Endothelial cell of umbilical vein (primary cell): ENCODE measurements around the gene IL10RB. TPM values are rescaled to one million over a fixed set of nuclear protein-coding genes. Genes with fewer than 3 reads are reported as not detected.

Experiments
- BruUV-seq: library from RNA; stranded (reverse); fragments of 400-500 nt; replicated peaks from 2 replicates; lab custom pipeline; 2021; lab: Mats Ljungman, UMichigan
- CTCF ChIA-PET: fragments of 300-600, 350-600 bp; sonication (Branson Sonifier 250); formaldehyde crosslinking; loops from one replicate; lab custom pipeline; 2021; ENCODE audit warnings: antibody characterized with exemption, inconsistent platforms; lab: Charles Lee
- POLR2A ChIA-PET: fragments of 300-600, 350-600 bp; sonication (Branson Sonifier 250); formaldehyde crosslinking; loops from one replicate; lab custom pipeline; 2021; ENCODE audit warnings: antibody characterized with exemption, inconsistent platforms; lab: Charles Lee
- DNase-seq: peaks from one replicate; pipeline ENCODE4 v3.0.0-alpha.2; 2011; ENCODE audit warnings: low read depth, low spot score
- FAIRE-seq: peaks from 2 replicates; lab custom pipeline; 2011; peaks lifted over from hg19 to GRCh38; lab: Jason Lieb, UNC
- H2AFZ ChIP-seq: 2 replicates; pipeline ENCODE4 v1.6.0; 2012; ENCODE audit warnings: low read depth, low read length, control low read depth, inconsistent platforms
- H3K27ac ChIP-seq: 2 replicates; pipeline ENCODE4 v1.5.1; 2011; ENCODE audit warnings: low read depth, mild to moderate bottlenecking, control low read depth, low read length, moderate library complexity; ENCODE audit not compliant: insufficient read depth
- H3K27me3 ChIP-seq, 2 experiments: 2 replicates each; pipeline versions ENCODE4 v1.6.0 to v1.6.1; 2011; ENCODE audit warnings: low read length in 2 of 2, mixed read lengths in 1 of 2; ENCODE audit not compliant: control insufficient read depth in 2 of 2, insufficient read depth in 2 of 2
- H3K36me3 ChIP-seq, 2 experiments: 2 replicates in 1 of 2; 3 replicates in 1 of 2; pipeline ENCODE4 v1.5.1; 2011; ENCODE audit warnings: low read length in 2 of 2, mild to moderate bottlenecking in 1 of 2, moderate library complexity in 1 of 2; ENCODE audit not compliant: control insufficient read depth in 2 of 2, insufficient read depth in 2 of 2; ENCODE audit errors: extremely low read depth in 1 of 2
- H3K4me1 ChIP-seq: 3 replicates; pipeline ENCODE4 v1.5.1; 2011; ENCODE audit warnings: mild to moderate bottlenecking, low read length; ENCODE audit not compliant: control insufficient read depth, insufficient read depth; ENCODE audit errors: extremely low read depth
- H3K4me2 ChIP-seq: 2 replicates; pipeline ENCODE4 v1.6.1; 2011; ENCODE audit warnings: low read length, control low read depth, mixed read lengths; ENCODE audit not compliant: insufficient read depth
- H3K4me3 ChIP-seq, 3 experiments: fragments of 200-600 bp in 1 of 3; sonication (generic), shearing (Covaris generic) in 1 of 3; replicated peaks in 1 of 3; 2 replicates each; pipeline ENCODE4 v1.5.1; 2011 to 2016; ENCODE audit warnings: control low read depth in 3 of 3, low read length in 3 of 3, mild to moderate bottlenecking in 2 of 3, inconsistent platforms in 1 of 3, low read depth in 1 of 3, moderate library complexity in 1 of 3; ENCODE audit not compliant: insufficient read depth in 1 of 3
- H3K79me2 ChIP-seq: 2 replicates; pipeline ENCODE4 v1.6.0; 2012; ENCODE audit warnings: low read length, inconsistent platforms; ENCODE audit not compliant: control insufficient read depth, insufficient read depth
- H3K9ac ChIP-seq: replicated peaks from 2 replicates; pipeline ENCODE3; 2011; ENCODE audit warnings: low read length, control low read depth; ENCODE audit not compliant: insufficient read depth; ENCODE audit errors: extremely low read depth
- H3K9me1 ChIP-seq: replicated peaks from 3 replicates; pipeline ENCODE4 v1.6.0; 2011; ENCODE audit warnings: mild to moderate bottlenecking, low read length; ENCODE audit not compliant: control insufficient read depth, insufficient read depth; ENCODE audit errors: extremely low read depth
- H3K9me3 ChIP-seq: replicated peaks from 2 replicates; pipeline ENCODE4 v1.5.1; 2012; ENCODE audit warnings: low read length, inconsistent platforms; ENCODE audit not compliant: control insufficient read depth, insufficient read depth
- H4K20me1 ChIP-seq: replicated peaks from 2 replicates; pipeline ENCODE3; 2011; ENCODE audit warnings: mild to moderate bottlenecking, low read length; ENCODE audit not compliant: control insufficient read depth, insufficient read depth; ENCODE audit errors: extremely low read depth
- CTCF ChIP-seq, 2 donors: IDR thresholded peaks; 1 replicate in 1 of 2; 2 replicates in 1 of 2; pipeline ENCODE4 v1.5.1; 2011; ENCODE audit warnings: low read length in 2 of 2, mild to moderate bottlenecking in 2 of 2, moderate library complexity in 2 of 2, control low read depth in 1 of 2, inconsistent platforms in 1 of 2, low read depth in 1 of 2; ENCODE audit not compliant: insufficient read depth in 1 of 2; ENCODE audit errors: extremely low read depth in 1 of 2
- EZH2 ChIP-seq: IDR thresholded peaks from 2 replicates; pipeline ENCODE4 v1.6.1; 2012; ENCODE audit warnings: borderline replicate concordance, low read depth, mild to moderate bottlenecking, moderate library complexity, low read length, inconsistent platforms; ENCODE audit not compliant: severe bottlenecking
- FOS ChIP-seq: IDR thresholded peaks from 2 replicates; pipeline ENCODE4 v1.6.1; 2011; ENCODE audit warnings: mild to moderate bottlenecking, low read length, moderate library complexity, borderline replicate concordance; ENCODE audit not compliant: insufficient read depth
- GATA2 ChIP-seq: IDR thresholded peaks from 2 replicates; pipeline ENCODE4 v1.7.0; 2011; ENCODE audit warnings: low read depth, mild to moderate bottlenecking, moderate library complexity, mixed read lengths, low read length; ENCODE audit not compliant: insufficient read length, insufficient read depth
- JUN ChIP-seq: IDR thresholded peaks from 2 replicates; pipeline ENCODE4 v1.6.1; 2011; ENCODE audit warnings: borderline replicate concordance, low read depth; ENCODE audit not compliant: insufficient read length, insufficient read depth
- MYC ChIP-seq: IDR thresholded peaks from one replicate; pipeline ENCODE4 v1.6.1; 2011; ENCODE audit warnings: mild to moderate bottlenecking, low read depth, low read length
- POLR2A ChIP-seq: IDR thresholded peaks from 2 replicates; pipeline ENCODE4 v1.6.1; 2012; ENCODE audit warnings: low read depth, mild to moderate bottlenecking, control low read depth, low read length
- POLR2AphosphoS5 ChIP-seq: IDR thresholded peaks from 2 replicates; pipeline ENCODE4 v1.6.1; 2012; ENCODE audit warnings: low read depth, mild to moderate bottlenecking, control low read depth, low read length, moderate library complexity; ENCODE audit not compliant: insufficient read depth
- dilution Hi-C: fragments of 300-500 bp; cut with MboI; formaldehyde crosslinking; loops from one replicate; pipeline ENCODE4 v1.15.0; 2019; ENCODE audit warnings: low sequenced_read_pairs; ENCODE audit not compliant: extremely low pct_ligation_motif_present
- intact Hi-C: fragments of 100-400 bp; cut with micrococcal nuclease; formaldehyde crosslinking; loops from one replicate; pipeline ENCODE4 v1.10.0; 2022
- polyA plus RNA-seq, 4 experiments: library from polyadenylated mRNA; depleted of rRNA in 3 of 4; stranded (reverse) in 3 of 4; unstranded in 1 of 4; fragments of >200 nt; gene quantifications; 2 replicates each; pipeline versions ENCODE4 v1.2.1 to v1.2.3, GENCODE V29; 2011 to 2012; ENCODE audit warnings: missing spikeins in 1 of 4
- total RNA-seq: library from RNA; stranded (reverse); gene quantifications from 2 replicates; pipeline ENCODE4 v1.2.3, GENCODE V29; 2021
- TF ChIP-seq, protein P1 (sequence below): IDR thresholded peaks from 2 replicates; pipeline ENCODE4 v1.6.1; 2011; ENCODE audit not compliant: insufficient read depth, insufficient read length

Gene IL10RB
- total and polyA plus RNA-seq, 2 donors (not counting 3 experiments of a cell fraction or from before 2014, with no cell fraction given), result 21.9 to 31.4 TPM

DNA sequence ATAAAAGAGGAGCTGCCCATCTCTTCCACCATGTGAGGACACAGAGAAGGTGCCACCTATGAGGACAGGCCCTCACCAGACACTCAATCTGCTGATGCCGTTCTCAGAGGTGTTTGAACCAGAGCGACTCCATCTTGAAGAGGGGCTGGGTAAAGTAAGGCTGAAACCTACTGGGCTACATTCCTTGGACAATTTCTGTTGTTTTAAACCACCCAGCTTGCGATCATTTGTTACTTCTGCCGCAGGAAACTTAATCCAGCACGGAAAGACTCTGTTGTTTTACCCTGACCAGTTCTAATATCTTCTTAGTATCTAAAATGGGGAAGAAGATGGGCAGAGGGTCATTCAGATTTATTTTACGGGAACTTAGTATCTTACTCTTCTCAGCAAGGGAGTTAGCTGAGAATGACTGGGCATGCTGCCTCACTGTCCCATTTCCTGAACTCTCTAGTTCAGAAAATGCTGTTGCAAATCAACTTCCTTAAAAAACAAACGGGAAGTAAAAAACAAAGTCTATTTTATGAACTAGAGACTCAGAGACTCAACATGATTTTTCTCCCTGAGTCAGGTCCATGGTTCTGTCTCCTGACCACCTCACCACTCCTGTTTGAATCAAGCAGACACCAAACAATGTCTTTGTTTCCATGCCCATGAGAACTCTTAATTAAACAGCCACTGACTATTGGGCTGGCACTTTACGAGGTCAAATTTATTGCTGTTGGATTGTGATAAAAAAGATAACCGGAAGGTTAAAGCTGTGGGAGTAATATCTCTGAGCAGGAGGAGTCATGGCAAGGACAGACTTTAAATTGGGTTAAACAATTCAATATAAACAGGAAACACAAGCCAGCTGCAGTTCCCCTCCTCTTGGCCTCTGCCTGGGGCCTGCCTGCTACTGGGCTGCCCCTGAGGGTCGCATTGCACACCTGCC lies 34.8 kb downstream of the IL10RB start:
- ChIA-PET CTCF (interaction anchor here (1.1 to 1.3 kb wide), 2 partner anchors 14 to 60 kb away, joined by 3 read pairs; no protein-coding TSS in a partner anchor), POLR2A (no interaction called here)
- intact Hi-C loops, result loop anchor here (1.0 kb wide), 2 partner anchors 23 to 35 kb away; partner anchors contain the start of genes IFNAR1 and IL10RB
- BruUV-seq, result TSS peak; percentile 22
- no peaks in the 10 kb centered on the region for H3K9me1 ChIP-seq
- H3K4me3 ChIP-seq, result no peak overlapping the region
- H3K4me2 ChIP-seq, result peak overlapping the region; percentile 12
- H4K20me1 ChIP-seq, result no peaks in the 10 kb centered on the region
- no peaks in the 10 kb centered on the region for H3K36me3 ChIP-seq
- H3K9me3 ChIP-seq, result no peaks in the 10 kb centered on the region
- H3K9ac ChIP-seq, result peak overlapping the region; percentile 18
- peaks cover 26% of the 10 kb centered on the region for H3K4me1 ChIP-seq
- no peaks in the 10 kb centered on the region for H3K79me2 ChIP-seq
- dilution Hi-C loops, result no loop called here
- TF ChIP-seq FOS, result peak; percentile 8
- no peak for TF ChIP-seq GATA2
- no peaks in the 10 kb centered on the region for H3K27me3 ChIP-seq
- DNase-seq, result peak; percentile 66
- H2AFZ ChIP-seq, result peak overlapping the region; percentile 91
- FAIRE-seq, result peak; percentile 84
- peak overlapping the region; percentile 70 for H3K27ac ChIP-seq

DNA sequence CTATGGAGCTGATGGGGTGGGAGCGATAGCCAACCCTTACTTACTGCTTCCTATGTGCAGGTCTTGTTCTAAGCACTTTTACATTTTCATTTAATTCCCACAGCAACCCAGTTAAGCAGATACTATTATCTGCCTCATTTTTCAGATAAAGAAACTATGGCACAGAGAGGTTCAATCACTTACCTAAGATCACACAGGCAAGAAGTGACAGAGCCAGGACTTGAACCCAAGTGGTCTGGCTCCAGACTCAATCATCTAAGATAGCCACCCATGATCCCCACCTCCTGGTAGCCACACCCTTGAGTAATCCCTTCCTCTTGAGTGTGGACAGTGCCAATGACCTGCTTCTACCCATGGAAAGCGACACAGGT lies 35.5 kb downstream of the IL10RB start:
- Histone ChIP-seq H3K4me3 (no peak overlapping the region), H3K27me3 (no peaks in the 10 kb centered on the region), H4K20me1 (no peaks in the 10 kb centered on the region), H3K36me3 (no peaks in the 10 kb centered on the region), H2AFZ (peak overlapping the region; percentile 91), H3K4me2 (no peak overlapping the region), H3K9ac (no peak overlapping the region), H3K4me1 (peaks cover 26% of the 10 kb centered on the region), H3K9me3 (no peaks in the 10 kb centered on the region), H3K79me2 (no peaks in the 10 kb centered on the region), H3K27ac (peak overlapping the region; percentile 70), H3K9me1 (no peaks in the 10 kb centered on the region)
- no TSS peak for BruUV-seq
- DNase-seq, result no peak
- CTCF ChIA-PET, result interaction anchor here (1.1 to 1.3 kb wide), 2 partner anchors 15 to 60 kb away, joined by 3 read pairs; no protein-coding TSS in a partner anchor
- POLR2A ChIA-PET, result no interaction called here
- dilution Hi-C loops (no loop called here), intact Hi-C loops (loop anchor here (1.0 kb wide), 2 partner anchors 23 to 35 kb away; partner anchors contain the start of genes IFNAR1 and IL10RB)
- TF ChIP-seq JUN (no peak), MYC (no peak), POLR2A (no peak), GATA2 (no peak), CTCF (IDR thresholded peaks at IDR 0.05; ENCODE audit: extremely low read depth in 1 of 2, insufficient read depth in 1 of 2, low read depth in 1 of 2, low read length in 2 of 2) (no peak), POLR2AphosphoS5 (no peak), EZH2 (no peak), FOS (no peak)
- TF ChIP-seq, protein P1, sequence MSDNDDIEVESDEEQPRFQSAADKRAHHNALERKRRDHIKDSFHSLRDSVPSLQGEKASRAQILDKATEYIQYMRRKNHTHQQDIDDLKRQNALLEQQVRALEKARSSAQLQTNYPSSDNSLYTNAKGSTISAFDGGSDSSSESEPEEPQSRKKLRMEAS, result no peak
- no peak for FAIRE-seq
